ENCODE measurements around the gene LRRC4C. TPM values are rescaled to one million over a fixed set of nuclear protein-coding genes. Genes with fewer than 3 reads are reported as not detected.

Gene LRRC4C
- total RNA-seq, 2 experiments from 2014 or later, result not detected

DNA sequence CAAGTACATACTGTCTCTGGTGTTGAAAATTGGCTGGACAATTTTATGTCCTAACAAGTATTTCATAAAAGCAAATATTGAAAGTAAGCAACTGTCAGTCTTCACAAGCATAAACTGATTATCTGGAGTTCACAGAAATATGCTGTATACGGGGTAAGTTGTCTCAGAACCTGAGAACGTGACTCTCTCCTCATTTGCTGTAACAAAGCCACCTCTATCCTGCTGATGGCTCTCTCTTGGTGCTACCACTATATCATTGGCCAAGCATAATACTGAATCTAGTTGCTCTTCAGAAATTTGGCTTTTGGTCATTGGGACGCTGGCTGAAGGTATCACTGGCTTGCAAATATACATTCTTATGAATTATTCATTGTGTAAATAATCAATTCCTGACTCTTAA, 1078.0 kb downstream of the LRRC4C start:
- Mint-ChIP-seq H3K9me3 (peaks cover 10% of the 10 kb centered on the region), H3K4me1 (ENCODE audit: low read depth) (no peaks in the 10 kb centered on the region), H3K4me3 (no peak overlapping the region), H3K27ac (no peak overlapping the region), H3K36me3 (ENCODE audit: low read depth) (no peaks in the 10 kb centered on the region), H3K27me3 (no peaks in the 10 kb centered on the region)
- no peak overlapping the region for H3K27ac ChIP-seq (ENCODE audit: low read depth in 1 of 2, low read length in 2 of 2)
- ChIA-PET POLR2A (no interaction called here), CTCF (interaction anchor here (0.6 to 0.7 kb wide), 2 partner anchors 125 to 1847 kb away, joined by 3 to 4 read pairs; no protein-coding TSS in a partner anchor)
- H3K9me3 ChIP-seq (ENCODE audit: control insufficient read depth in 1 of 2, insufficient read depth in 1 of 2, low read length in 2 of 2), result peaks cover 0 to 13% of the 10 kb centered on the region in 2 experiments
- ATAC-seq (ENCODE audit: poor library complexity) (no peak), DNase-seq (no peak)
- H3K36me3 ChIP-seq (ENCODE audit: insufficient read depth, low read length), result no peaks in the 10 kb centered on the region
- no peaks in the 10 kb centered on the region for H3K4me1 ChIP-seq (ENCODE audit: insufficient read depth, low read length)
- intact Hi-C loops (cut with DNase I, micrococcal nuclease), result no loop called here
- TF ChIP-seq, protein P1, sequence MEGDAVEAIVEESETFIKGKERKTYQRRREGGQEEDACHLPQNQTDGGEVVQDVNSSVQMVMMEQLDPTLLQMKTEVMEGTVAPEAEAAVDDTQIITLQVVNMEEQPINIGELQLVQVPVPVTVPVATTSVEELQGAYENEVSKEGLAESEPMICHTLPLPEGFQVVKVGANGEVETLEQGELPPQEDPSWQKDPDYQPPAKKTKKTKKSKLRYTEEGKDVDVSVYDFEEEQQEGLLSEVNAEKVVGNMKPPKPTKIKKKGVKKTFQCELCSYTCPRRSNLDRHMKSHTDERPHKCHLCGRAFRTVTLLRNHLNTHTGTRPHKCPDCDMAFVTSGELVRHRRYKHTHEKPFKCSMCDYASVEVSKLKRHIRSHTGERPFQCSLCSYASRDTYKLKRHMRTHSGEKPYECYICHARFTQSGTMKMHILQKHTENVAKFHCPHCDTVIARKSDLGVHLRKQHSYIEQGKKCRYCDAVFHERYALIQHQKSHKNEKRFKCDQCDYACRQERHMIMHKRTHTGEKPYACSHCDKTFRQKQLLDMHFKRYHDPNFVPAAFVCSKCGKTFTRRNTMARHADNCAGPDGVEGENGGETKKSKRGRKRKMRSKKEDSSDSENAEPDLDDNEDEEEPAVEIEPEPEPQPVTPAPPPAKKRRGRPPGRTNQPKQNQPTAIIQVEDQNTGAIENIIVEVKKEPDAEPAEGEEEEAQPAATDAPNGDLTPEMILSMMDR (IDR thresholded peaks at IDR 0.05), result no peak
- no peak overlapping the region for H3K4me3 ChIP-seq (ENCODE audit: low read length)
- H3K27me3 ChIP-seq (ENCODE audit: control insufficient read depth in 1 of 2, insufficient read depth in 2 of 2, low read length in 2 of 2), result no peaks in the 10 kb centered on the region

DNA sequence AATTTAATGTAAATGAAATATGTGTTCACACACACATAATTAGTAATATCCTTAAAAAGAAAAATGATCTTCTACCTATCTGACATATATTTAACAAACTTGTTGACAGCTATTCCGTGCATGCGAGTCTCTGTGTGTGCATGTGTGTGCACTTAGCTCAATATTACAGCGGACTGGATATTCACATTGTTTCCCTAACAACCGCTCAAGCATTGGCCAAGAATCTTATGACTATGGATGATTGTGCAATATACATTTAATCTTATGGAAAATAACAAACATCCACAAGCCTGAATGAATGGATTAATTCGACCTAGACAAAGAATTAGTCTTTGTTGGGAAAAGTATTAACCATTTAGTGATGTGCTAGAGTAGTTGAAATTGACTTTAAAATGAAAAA, 1078.6 kb downstream of the LRRC4C start:
- ChIA-PET POLR2A (no interaction called here), CTCF (no interaction called here)
- H3K36me3 Mint-ChIP-seq (ENCODE audit: low read depth), result no peaks in the 10 kb centered on the region
- no peaks in the 10 kb centered on the region for H3K36me3 ChIP-seq (ENCODE audit: insufficient read depth, low read length)
- DNase-seq (no peak), ATAC-seq (ENCODE audit: poor library complexity) (no peak)
- H3K27me3 ChIP-seq (ENCODE audit: control insufficient read depth in 1 of 2, insufficient read depth in 2 of 2, low read length in 2 of 2), result no peaks in the 10 kb centered on the region
- H3K4me3 ChIP-seq (ENCODE audit: low read length), result no peak overlapping the region
- H3K9me3 Mint-ChIP-seq, result peaks cover 11% of the 10 kb centered on the region
- no peak overlapping the region for H3K4me3 Mint-ChIP-seq
- no peaks in the 10 kb centered on the region for H3K4me1 Mint-ChIP-seq (ENCODE audit: low read depth)
- peaks cover 0 to 13% of the 10 kb centered on the region in 2 experiments for H3K9me3 ChIP-seq (ENCODE audit: control insufficient read depth in 1 of 2, insufficient read depth in 1 of 2, low read length in 2 of 2)
- TF ChIP-seq, protein P1 (IDR thresholded peaks at IDR 0.05), result no peak
- no peaks in the 10 kb centered on the region for H3K27me3 Mint-ChIP-seq
- no peaks in the 10 kb centered on the region for H3K4me1 ChIP-seq (ENCODE audit: insufficient read depth, low read length)
- no peak overlapping the region for H3K27ac Mint-ChIP-seq
- intact Hi-C loops (cut with DNase I, micrococcal nuclease), result no loop called here
- H3K27ac ChIP-seq (ENCODE audit: low read depth in 1 of 2, low read length in 2 of 2), result no peak overlapping the region

- TF ChIP-seq, protein P1 (IDR thresholded peaks at IDR 0.05), result no peak
- Histone ChIP-seq H3K9me3 (ENCODE audit: control insufficient read depth in 1 of 2, insufficient read depth in 1 of 2, low read length in 2 of 2) (no peaks in the 10 kb centered on the region), H3K36me3 (ENCODE audit: insufficient read depth, low read length) (no peaks in the 10 kb centered on the region), H3K27me3 (ENCODE audit: control insufficient read depth in 1 of 2, insufficient read depth in 2 of 2, low read length in 2 of 2) (no peaks in the 10 kb centered on the region), H3K27ac (ENCODE audit: low read depth in 1 of 2, low read length in 2 of 2) (no peak overlapping the region), H3K4me3 (ENCODE audit: low read length) (no peak overlapping the region), H3K4me1 (ENCODE audit: insufficient read depth, low read length) (no peaks in the 10 kb centered on the region)
- H3K36me3 Mint-ChIP-seq (ENCODE audit: low read depth), result no peaks in the 10 kb centered on the region
- no peak overlapping the region for H3K27ac Mint-ChIP-seq
- no peaks in the 10 kb centered on the region for H3K4me1 Mint-ChIP-seq (ENCODE audit: low read depth)
- no peak overlapping the region for H3K4me3 Mint-ChIP-seq
- intact Hi-C loops (cut with DNase I, micrococcal nuclease), result no loop called here
- no peaks in the 10 kb centered on the region for H3K27me3 Mint-ChIP-seq
- ATAC-seq (ENCODE audit: poor library complexity), result no peak
- no peak for DNase-seq
- H3K9me3 Mint-ChIP-seq, result peaks cover 25% of the 10 kb centered on the region
- CTCF ChIA-PET, result no interaction called here
- POLR2A ChIA-PET, result no interaction called here
Measured at GRCh38 chr11:40376331-40376730, 1083.1 kb downstream of the LRRC4C start.

All from CD4-positive, alpha-beta T cell (primary cell).